ENCODE measurements around the gene DENND5A.
"Not testable (repeated sequence)": the region's sequence is repeated elsewhere in the genome, so short reads cannot be mapped to it uniquely, and the experiment has no call there.

DENND5A gene

DNA sequence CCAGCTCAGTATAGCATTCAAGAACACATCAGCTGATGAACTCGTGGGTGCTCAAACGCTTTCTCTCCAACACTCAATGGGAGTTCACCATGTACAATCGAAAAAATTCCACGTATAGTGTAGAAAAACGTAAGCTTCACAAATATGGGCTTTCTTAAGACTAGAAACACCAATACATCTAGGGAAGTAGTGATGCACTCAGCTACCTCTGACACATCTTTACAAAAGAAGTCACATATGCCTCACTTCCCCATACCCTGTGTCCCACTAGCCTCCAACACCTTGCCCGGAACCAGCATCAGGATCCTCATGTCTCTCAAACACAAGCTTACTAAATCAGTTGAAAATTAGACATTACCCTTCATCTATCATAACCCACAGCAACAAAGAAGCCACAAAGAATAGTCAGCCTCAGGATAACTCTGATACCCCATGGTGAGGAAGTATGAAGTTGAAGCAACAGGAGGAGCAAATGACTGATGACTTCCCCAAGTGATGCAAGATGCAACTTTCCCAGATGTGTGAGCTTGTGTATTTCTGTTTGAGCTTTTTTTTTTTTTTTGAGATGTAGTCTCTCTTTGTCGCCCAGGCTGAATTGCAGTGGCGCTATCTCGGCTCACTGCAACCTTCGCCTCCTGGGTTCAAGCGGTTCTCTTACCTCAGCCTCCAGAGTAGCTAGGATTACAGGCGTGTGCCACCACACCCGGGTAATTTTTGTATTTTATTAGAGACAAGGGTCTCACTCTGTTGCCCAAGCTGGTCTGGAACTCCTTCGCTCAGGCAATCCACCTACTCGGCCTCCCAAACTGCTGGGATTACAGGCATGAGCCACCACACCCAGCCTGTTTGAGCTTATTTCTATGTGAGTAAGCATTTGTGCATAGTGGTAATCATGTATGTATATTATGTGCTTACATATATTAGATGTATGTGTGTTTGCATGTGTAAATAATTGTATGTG lies 8.5 kb upstream of the DENND5A start:
- Mint-ChIP-seq H3K36me3 (peaks cover 6% of the 10 kb centered on the region), H3K4me1 (peaks cover 12% of the 10 kb centered on the region), H3K9me3 (no peaks in the 10 kb centered on the region), H3K27ac (no peak overlapping the region), H3K4me3 (no peak overlapping the region)
- DNase-seq (ENCODE audit: low spot score in 2 of 2) (no peak), ATAC-seq (no peak)

DNA sequence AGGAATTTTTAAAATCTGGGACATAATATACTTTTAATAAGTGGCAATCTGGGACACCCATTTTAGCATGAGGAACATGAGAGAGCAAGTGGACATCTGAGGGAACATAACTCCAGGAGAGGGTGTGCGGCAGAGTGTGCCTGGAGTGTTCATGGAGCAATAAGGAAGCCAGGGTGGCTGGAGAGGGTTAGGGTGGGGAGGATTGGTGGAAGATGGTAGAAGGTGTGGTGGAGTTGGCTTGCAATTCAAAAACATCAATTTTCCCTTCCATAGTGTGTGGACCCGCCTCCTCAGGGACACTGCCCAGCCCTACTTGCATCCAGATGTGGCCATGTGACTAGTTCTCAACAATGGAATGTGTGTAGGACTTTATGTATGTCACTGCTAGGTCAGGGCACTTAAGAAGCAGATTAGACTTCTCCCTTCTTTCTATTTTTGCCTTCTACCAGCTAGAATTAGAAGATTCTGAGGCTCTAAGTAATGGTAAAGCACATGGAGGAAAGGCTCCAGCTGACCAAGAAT lies 4.4 kb upstream of the DENND5A start:
- Mint-ChIP-seq H3K4me1 (peaks cover 13% of the 10 kb centered on the region), H3K36me3 (peaks cover 6% of the 10 kb centered on the region), H3K9me3 (no peaks in the 10 kb centered on the region), H3K27ac (no peak overlapping the region), H3K4me3 (no peak overlapping the region)
- no peak for DNase-seq (ENCODE audit: low spot score in 2 of 2)
- no peak for ATAC-seq

DNA sequence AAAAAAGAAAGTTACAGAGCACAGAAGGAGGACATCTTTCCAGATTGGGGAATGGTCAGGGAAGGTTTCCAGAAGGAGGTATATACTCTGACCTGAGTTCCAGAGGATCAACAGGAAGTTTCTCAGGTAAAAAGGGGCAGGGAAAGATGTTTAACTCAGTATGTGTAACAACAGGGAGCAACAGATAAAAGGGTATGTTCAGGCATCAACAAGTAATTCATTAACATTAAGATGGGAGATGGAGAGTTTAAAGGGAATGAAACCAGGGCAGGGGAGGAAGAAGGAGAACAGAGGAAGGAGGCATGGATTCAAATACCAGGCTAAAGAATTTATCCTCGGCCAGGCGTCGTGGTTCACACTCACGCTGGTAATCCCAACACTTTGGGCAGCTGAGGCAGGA lies 2.5 kb upstream of the DENND5A start:
- Mint-ChIP-seq H3K36me3 (peaks cover 16% of the 10 kb centered on the region), H3K4me3 (no peak overlapping the region), H3K4me1 (peaks cover 15% of the 10 kb centered on the region), H3K9me3 (no peaks in the 10 kb centered on the region), H3K27ac (no peak overlapping the region)
- ATAC-seq (no peak), DNase-seq (ENCODE audit: low spot score in 2 of 2) (no peak)

DNA sequence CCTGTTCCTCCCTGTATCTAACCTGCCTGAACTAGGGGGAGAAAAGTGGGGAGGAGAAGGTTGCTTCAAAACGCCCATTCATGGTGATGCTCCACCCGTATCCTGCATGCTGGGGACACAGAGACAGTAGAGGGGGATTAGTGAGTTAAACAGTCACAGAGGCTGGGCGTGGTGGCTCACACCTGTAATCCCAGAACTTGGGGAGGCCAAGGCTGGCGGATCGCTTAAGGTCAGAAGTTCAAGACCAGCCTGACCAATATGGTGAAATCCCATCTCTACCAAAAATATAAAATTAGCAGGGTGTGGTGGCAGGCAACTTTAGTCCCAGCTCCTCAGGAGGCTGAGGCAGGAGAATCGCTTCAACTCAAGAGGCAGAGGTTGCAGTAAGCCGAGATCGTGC lies 1.8 kb upstream of the DENND5A start:
- no peak overlapping the region for H3K27ac Mint-ChIP-seq

DNA sequence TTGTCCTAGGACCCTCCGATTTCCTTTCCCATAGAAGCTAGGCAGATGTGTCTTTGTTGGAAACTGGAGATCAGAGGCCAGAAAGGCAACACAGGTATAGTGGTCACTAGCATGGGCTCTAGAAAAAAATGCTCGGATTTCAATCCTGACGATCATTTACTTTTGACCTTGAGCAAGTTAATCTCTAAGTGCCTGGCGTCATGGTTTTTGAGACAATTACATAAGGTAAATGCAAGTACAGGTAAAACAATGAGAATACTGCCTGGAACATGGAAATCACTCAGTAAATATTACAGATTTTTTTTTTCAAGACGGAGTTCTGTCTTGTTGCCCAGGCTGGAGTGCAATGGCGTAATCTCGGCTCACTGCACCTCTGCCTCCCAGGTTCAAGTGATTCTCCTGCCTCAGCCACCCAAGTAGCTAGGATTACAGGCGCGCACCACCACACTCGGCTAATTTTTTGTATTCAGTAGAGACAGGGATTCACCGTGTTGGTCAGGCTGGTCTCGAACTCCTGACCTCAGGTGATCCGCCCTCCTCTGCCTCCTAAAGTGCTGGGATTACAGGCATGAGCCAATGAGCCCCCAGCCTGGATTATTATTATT lies 1.1 kb upstream of the DENND5A start:
- peaks cover 19% of the 10 kb centered on the region for H3K4me1 Mint-ChIP-seq
- ATAC-seq (no peak), DNase-seq (ENCODE audit: low spot score in 2 of 2) (no peak)
- peak overlapping the region; percentile 70 for H3K4me3 Mint-ChIP-seq
- H3K9me3 Mint-ChIP-seq = no peaks in the 10 kb centered on the region
- H3K27ac Mint-ChIP-seq = peak overlapping the region; percentile 64
- H3K36me3 Mint-ChIP-seq = peaks cover 16% of the 10 kb centered on the region

More for the DNA sequence above, 1.8 kb upstream of the DENND5A start:
- no peak for ATAC-seq
- Mint-ChIP-seq H3K4me3 (no peak overlapping the region), H3K36me3 (peaks cover 16% of the 10 kb centered on the region), H3K4me1 (peaks cover 15% of the 10 kb centered on the region), H3K9me3 (no peaks in the 10 kb centered on the region)
- DNase-seq (ENCODE audit: low spot score in 2 of 2) = no peak

DNA sequence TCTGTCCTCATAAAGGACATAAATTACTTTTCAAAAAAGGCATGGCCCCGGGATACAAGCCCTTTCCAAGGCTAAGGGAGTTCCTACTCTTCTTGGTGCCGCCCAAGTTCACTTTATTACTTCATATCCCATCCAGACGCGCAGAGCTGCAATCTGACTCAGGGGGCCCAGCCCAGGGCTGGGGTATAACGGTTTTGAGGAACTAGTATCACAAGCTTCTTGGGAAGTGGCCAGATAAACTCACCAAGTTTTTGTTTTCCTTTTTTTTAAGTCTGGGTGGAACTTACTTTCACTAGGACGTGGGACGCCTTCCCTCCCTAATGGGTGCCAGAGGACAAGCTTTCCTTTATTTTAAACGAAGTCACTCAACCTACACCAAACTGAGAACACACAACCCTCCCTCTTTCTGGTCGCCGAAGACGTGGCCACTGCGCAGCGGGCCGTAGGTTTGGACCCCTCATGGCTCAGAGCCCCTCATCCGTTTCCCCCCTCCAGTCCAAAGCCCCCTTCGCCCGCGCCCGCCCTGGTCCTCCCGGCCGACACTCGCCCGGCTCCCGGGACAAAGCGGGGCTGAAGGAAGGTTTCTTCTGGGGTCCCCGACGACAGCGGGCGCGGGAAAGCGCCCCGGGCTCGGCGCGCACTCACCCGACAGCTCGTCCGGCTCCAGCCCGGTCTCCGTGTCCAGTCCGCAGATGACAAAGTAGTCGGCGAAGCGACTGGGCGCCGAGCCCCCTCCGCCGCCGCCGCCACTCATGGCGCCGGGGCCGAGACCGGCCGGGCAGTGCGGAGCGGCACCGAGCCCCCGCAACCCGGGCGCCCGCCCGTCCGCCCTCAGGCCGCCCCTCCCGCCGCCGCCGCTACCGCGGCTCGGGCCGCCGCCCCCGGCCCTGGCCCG lies 587 bp downstream of the DENND5A start:
- peak overlapping the region; percentile 80 for H3K27ac Mint-ChIP-seq
- ATAC-seq (peak; percentile 57), DNase-seq (ENCODE audit: low spot score in 2 of 2) (peak; percentile 17 to 68)
- peak overlapping the region; percentile 70 for H3K4me3 Mint-ChIP-seq
- no peaks in the 10 kb centered on the region for H3K9me3 Mint-ChIP-seq
- peaks cover 16% of the 10 kb centered on the region for H3K36me3 Mint-ChIP-seq
- peaks cover 31% of the 10 kb centered on the region for H3K4me1 Mint-ChIP-seq

DNA sequence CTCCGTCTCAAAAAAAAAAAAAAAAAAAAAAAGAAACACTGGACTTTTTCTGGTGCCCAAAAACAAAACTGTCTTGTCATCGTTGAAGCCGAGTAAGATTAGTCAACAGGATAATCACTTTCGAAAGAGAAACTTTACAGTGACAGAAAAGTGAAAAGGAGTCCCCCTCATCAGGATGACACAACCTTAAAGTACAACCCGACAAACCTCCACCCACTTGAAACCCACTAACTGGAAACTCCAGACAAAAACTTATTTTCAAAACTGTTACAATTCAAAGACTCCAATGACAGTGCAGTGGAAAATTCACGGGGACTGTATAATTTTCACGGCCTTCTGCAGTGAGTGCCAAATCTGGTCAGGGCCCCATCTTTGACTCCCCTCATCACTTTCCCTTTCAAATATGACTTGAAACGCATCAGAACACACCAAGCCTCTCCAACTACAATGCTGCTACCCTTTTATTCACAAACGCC lies 1.3 kb downstream of the DENND5A start:
- Mint-ChIP-seq H3K36me3 (peaks cover 16% of the 10 kb centered on the region), H3K27ac (peak overlapping the region; percentile 80), H3K9me3 (no peaks in the 10 kb centered on the region), H3K4me3 (peak overlapping the region; percentile 70), H3K4me1 (peaks cover 31% of the 10 kb centered on the region)
- ATAC-seq = peak; percentile 88
- DNase-seq (ENCODE audit: low spot score in 2 of 2) = peak; percentile 31 to 83

DNA sequence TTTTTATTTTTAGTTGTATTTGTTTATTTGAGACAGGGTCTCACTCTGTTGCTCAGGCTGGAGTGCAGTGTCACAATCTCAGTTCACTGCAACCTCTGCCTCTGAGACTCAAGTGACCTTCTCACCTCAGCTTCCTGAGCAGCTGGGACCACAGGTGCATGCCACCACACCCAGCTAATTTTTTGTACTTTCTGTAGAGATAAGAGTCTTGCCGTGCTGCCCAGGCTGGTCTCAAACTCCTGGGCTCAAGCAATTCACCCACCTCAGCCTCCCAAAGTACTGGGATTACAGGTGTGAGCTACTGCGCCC lies 4.4 kb downstream of the DENND5A start:
- H3K27ac Mint-ChIP-seq; H3K4me3 Mint-ChIP-seq; H3K9me3 Mint-ChIP-seq; ATAC-seq; DNase-seq (ENCODE audit: low spot score in 2 of 2): not testable (repeated sequence)
- H3K4me1 Mint-ChIP-seq = peaks cover 27% of the 10 kb centered on the region
- H3K36me3 Mint-ChIP-seq = peaks cover 12% of the 10 kb centered on the region

DNA sequence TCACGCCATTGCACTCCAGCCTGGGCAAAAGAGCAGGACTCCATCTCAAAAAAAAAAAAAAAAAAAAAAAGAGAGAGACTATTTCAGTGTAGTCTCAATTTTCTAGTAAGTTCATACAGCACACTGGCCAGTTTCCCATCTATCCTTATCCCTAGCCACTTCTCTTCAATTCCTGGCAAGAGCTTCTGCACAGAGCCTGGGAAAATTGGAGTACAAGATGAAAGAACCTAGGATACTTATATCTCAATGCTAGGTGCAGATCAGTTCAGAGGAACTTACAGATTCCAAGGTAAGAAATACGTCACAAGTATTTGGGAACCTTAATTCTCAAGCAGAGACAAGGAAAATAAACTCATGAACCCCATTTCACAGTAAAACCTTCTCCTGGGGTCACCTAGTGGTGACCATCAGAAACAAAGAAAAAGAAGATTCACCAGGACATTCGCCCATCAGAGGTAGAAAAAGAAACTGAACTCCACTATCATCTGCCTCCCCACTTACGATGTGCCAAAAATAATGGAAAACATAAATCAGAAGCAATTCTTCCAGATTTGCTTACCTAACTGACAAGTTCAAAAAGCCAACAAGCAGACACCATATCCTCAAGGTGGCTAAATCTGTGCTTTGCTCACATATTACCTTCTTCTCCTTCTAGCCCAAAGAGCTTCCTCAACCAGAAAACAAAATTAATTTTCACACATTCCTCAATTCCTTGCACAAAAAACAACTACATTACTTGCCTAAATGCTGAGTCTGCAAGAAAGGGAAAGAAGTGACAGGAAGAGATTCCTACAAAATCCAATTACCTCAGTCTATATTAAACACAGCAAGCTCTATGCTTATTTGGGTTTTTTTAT lies 4.9 kb downstream of the DENND5A start:
- no peak overlapping the region for H3K27ac Mint-ChIP-seq

DNA sequence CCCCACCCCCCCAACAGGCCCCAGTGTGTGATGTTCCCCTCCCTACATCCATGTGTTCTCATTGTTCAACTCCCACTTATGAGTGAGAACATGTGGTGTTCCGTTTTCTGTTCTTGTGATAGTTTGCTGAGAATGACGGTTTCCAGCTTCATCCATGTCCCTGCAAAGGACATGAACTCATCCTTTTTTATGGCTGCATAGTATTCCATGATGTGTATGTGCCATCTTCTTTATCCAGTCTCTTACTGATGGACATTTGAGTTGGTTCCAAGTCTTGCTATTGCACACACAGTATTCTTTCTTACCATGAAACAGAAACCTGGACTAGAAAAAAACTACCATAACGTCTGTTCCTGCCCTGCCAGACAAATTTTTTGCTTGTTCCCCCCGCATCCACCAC lies 6.9 kb downstream of the DENND5A start:
- H3K4me1 Mint-ChIP-seq = peaks cover 16% of the 10 kb centered on the region
- DNase-seq (ENCODE audit: low spot score in 2 of 2); H3K9me3 Mint-ChIP-seq; ATAC-seq; H3K36me3 Mint-ChIP-seq; H3K4me3 Mint-ChIP-seq; H3K27ac Mint-ChIP-seq: not testable (repeated sequence)

More for the DNA sequence above, 4.9 kb downstream of the DENND5A start:
- ATAC-seq = no peak
- H3K36me3 Mint-ChIP-seq = peaks cover 10% of the 10 kb centered on the region
- no peak for DNase-seq (ENCODE audit: low spot score in 2 of 2)
- H3K4me1 Mint-ChIP-seq = peaks cover 25% of the 10 kb centered on the region
- H3K4me3 Mint-ChIP-seq = no peak overlapping the region
- H3K9me3 Mint-ChIP-seq = no peaks in the 10 kb centered on the region

DNA sequence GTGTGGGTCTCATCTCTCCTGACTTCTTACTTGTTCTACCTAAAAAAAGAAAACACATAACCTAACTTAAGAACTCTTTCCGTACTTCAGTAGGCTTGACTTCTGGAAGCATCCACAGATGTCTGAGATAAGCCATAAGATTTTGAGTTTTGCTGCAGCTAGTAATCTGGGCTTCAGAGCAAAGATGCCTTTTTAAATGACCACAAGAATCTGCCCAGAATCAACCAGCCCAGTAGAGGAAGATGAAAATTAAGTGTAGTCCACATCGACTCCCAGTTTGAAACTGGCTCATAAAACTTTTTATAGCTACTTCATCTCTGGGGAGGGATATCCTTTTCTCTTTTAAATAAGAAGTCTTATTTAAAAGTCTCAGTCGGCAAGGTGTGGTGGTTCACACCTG lies 10.7 kb downstream of the DENND5A start:
- no peak overlapping the region for H3K27ac Mint-ChIP-seq
- H3K4me1 Mint-ChIP-seq = peaks cover 18% of the 10 kb centered on the region
- ATAC-seq (no peak), DNase-seq (ENCODE audit: low spot score in 2 of 2) (no peak)
- H3K36me3 Mint-ChIP-seq = peaks cover 4% of the 10 kb centered on the region
- H3K4me3 Mint-ChIP-seq = no peak overlapping the region
- H3K9me3 Mint-ChIP-seq = no peaks in the 10 kb centered on the region

DNA sequence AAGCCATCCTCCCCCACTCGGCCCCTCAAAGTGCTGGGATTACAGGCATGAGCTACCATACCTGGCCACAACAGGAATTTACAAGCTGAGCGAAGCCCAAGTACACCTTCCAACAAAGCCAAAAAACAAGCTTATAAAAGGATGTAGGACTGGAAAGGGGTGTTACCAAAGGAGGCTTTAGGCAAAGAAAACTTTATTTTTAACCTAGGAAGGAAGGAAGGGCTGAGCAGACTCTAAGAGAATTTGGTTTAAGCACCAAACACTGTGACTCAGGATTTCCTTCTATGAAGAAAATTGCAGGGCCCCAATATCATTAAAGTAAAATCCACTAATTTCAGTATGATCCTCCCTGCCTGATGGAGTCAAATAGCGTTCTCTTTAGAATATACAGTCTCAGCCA lies 12.1 kb downstream of the DENND5A start:
- no peak for ATAC-seq
- no peak for DNase-seq (ENCODE audit: low spot score in 2 of 2)
- peaks cover 4% of the 10 kb centered on the region for H3K36me3 Mint-ChIP-seq
- no peak overlapping the region for H3K27ac Mint-ChIP-seq
- H3K9me3 Mint-ChIP-seq = no peaks in the 10 kb centered on the region
- peaks cover 18% of the 10 kb centered on the region for H3K4me1 Mint-ChIP-seq
- H3K4me3 Mint-ChIP-seq = no peak overlapping the region

DNA sequence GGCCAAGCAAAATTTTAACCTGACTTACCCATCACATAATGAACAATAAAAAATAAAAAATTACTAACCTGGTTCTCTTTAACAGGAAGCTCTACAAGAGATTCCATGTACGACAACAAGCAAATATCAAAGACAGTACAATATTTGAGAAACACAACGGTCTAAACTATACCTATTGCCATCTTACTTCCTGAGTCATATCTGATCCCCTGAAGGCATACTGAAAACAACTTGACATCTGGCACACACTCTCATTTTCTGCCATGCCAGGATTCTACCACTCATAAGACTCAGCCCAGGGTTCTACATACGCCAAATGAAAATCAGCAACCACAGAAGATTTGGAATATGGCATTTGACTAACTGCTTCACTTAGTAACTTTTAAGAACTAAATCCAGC lies 13.8 kb downstream of the DENND5A start:
- Mint-ChIP-seq H3K9me3 (no peaks in the 10 kb centered on the region), H3K4me3 (no peak overlapping the region), H3K4me1 (peaks cover 24% of the 10 kb centered on the region), H3K36me3 (peaks cover 4% of the 10 kb centered on the region), H3K27ac (no peak overlapping the region)
- no peak for DNase-seq (ENCODE audit: low spot score in 2 of 2)
- peak; percentile 69 for ATAC-seq

DNA sequence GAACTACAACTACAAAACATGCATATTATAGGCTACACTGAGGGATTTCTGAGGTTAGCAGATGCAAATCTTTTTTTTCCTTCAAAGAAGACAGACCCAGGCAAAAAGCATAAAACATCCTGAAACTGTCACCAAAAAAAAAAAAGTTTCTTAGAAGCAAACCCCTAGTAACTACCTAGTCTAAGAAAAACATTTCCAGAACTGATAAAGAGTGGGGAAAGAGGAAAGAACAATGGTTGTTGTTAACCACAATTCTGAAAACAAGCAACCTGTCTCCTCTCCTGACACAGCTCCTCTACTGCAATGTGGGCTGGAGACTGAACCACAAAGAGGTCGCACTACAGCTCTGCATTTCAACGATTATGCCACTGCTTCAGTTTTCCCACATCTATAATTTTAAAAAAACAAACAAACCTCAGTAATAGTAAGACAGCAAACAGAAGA lies 15.0 kb downstream of the DENND5A start:
- peaks cover 4% of the 10 kb centered on the region for H3K36me3 Mint-ChIP-seq
- peak overlapping the region; percentile 48 for H3K27ac Mint-ChIP-seq
- peak overlapping the region; percentile 27 for H3K4me3 Mint-ChIP-seq
- no peaks in the 10 kb centered on the region for H3K9me3 Mint-ChIP-seq
- H3K4me1 Mint-ChIP-seq = peaks cover 24% of the 10 kb centered on the region
- peak; percentile 92 for ATAC-seq
- DNase-seq (ENCODE audit: low spot score in 2 of 2) = no peak

All from stimulated activated effector memory CD8-positive, alpha-beta T cell treated with anti-CD3 and anti-CD28 coated beads, Interleukin-12 subunit alpha, Interleukin-12 subunit beta, amount 100 ng/mL, for 72 hours (primary cell).